HG02759 (cell line): ENCODE results near the gene ZMYND11.
"Not testable (repeated sequence)": the region's sequence is repeated elsewhere in the genome, so short reads cannot be mapped to it uniquely, and the experiment has no call there.

Experiments used
- ATAC-seq: cut with Tn5 transposase; IDR thresholded peaks from one replicate; pipeline ENCODE4 v1.9.1; 2021; ENCODE audit warnings: mild to moderate bottlenecking, moderate library complexity; ENCODE audit not compliant: unreplicated experiment

Gene ZMYND11

DNA sequence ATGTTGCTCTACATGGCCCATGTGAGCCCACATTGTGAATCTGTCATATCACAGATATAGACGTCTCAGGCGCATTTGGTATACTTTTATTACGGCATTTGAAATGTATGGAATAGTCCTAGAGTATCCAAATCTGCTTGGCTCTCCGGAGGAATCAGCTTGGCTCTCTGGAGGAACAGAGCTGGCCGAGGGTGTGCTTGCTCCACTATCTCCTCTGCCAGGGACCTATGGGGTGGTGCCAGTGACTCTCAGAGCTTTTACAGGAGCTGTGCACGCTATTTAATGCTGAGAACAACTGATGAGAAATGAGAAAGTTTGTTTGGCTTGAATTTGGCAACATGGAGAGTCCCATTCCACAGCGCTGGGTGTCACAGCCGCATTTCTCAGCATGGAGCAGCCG lies 144.0 kb downstream of the ZMYND11 start:
- ATAC-seq = no peak

DNA sequence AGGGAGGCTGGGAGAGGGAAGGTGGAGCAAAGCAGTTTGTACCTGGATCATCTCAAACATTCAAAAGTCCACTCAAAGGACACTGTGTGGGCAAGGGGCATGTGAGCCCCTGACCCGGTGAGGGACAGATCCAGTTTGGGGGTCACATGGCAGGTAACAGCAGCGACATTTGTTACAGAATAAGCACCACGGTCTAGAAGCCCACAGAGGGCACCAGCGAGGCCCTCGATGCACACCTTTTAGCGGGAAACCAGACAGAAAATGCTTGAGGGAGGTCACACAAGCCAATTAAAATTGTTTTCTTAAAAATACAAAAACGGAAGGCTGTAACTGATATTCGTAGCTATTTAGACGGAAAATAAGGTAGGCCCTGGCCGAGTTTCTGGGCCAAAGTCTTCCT lies 144.4 kb downstream of the ZMYND11 start:
- ATAC-seq = no peak

DNA sequence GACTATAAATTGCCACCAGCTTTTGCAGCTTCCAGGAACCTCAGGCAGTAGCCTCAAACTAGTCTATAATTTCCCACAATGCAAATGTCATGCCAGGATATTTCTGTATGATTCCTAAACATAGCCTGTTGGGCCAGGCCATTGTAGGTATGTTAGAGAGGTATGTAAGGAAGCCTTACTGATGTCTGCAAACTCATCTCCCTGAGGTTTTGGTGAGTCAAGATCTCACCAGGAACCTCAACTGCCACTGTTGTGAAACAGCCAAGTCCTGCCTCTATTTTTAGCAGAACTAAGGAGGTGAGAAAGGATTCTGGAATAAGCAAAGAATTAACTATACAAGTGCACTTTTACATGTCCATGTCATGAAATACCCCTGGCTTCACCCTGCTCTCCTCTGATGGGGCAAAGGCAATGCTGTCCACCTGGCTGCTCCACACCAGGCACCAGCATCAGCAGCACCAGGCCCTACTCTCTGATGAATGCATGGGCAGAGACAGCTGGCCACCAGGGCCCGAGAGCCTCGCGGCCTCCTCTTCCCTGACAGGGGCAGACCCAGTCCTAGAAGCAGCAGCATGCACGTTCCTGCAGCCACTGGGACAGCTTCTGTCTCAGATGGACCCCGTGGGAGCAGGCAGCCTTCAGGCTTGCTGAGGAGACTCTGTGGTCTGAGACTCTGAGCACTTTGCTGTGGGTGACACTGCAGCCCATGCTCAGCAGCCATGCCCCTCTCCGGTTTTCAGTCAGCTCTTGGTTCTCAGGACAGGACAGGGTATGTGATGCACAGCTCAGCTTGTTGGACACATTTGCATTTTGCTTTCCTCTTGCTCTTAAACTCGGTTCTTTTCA lies 147.3 kb downstream of the ZMYND11 start:
- no peak for ATAC-seq

DNA sequence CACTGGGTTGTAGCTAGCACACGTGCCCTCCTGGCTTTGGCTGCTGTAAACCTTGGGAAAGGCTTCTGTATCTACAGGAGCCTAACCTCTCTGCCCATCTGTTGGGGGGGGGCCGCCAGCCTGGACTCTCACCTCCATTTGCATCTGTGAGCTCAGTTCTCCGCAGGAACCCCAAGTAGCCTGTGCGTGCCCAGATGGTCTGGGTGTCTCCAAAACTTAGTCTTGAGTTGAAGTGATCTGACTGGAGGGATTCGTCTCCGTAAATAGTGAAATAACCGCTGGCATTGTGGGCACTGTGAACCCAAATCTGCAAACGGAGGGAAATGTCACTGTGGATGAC lies 147.9 kb downstream of the ZMYND11 start:
- no peak for ATAC-seq

DNA sequence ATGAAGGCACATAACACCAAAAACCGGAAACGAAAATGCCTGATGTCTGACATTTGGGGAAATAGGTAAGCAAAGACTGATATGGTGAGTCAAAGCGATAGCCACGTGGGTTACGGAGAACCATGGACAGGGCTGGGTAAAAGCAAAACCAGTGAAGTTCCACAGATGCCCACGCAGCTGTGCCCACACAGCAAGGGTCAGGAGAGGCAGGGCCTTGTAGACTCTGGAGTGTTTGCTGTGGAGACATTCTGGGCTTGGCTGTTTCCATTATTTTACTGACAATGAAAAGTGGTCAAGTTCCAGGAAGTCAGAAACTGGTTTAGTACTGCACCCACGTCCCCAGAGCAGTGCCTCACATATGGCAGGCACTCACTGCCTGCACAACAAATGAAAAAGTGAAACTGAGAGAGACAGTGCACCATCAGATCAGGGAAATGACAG lies 148.7 kb downstream of the ZMYND11 start:
- peak; percentile 89 for ATAC-seq

DNA sequence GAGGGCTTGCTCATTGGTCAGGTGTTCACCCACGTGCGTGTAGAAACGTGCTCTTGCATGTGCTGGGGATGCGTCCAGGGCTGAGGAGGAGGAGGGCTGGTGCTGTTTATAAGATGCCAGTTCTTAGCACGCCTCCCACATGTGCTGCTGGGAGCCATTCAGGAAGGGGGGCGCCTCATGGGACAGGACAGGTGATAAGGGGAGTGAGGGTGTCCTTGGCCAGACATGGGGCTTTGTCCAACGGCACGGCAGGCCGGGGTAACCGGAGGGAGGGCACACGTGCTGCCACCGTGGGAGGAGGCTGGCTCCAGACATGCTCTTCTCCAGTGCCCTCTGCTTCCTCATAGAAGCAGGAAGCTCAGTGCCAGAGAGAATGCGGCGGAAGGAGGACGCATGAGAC lies 150.0 kb downstream of the ZMYND11 start:
- no peak for ATAC-seq

DNA sequence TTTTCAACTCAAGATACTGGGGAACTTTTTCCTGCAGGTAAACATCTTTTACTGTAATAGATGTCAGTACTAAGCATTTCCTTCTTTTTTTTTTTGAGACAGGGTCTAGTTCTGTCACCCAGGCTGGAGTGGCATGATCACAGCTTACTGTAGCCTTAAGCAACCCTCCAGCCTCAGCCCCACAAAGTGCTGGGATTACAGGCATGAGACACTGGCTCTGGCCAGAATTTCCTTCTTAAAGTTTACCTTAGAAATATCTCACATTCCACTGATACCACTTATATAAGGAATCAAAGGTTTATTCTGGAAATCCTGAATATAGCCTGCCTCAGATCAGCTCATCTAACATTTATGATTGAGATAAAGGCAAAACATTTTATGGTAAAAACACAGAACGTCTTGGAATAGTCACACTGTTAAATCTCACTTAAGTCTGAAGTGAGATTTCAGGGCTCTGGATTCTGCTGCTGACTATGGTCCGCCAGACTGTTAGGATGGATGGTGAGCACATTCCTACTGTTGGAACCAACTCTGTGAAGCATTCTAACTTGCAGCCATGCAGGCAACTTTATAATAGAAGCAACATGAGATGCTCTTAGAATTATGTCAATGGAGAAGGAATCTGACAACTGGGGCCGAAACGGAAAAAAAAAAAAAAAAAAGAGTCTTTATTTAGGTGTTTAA lies 151.9 kb downstream of the ZMYND11 start:
- ATAC-seq = no peak

DNA sequence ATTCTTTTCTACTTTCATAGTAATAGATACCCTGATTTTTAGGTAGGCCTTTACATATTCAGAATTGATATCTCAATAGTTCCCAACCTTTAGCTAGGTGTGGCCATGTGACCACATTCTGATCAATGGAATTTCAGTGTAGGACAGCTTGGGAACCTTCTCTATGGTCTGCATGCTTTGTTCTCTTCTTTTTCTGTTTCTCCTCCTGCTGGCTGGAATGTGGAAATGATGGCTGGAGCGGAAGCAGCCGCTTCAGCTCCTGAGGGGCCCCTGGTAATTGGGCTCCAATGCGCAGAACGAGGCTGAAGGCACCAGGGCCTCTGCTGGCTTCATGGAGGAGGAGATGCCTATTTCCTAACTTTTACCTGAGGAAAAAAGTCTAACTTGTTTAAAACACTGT lies 152.6 kb downstream of the ZMYND11 start:
- ATAC-seq = no peak

DNA sequence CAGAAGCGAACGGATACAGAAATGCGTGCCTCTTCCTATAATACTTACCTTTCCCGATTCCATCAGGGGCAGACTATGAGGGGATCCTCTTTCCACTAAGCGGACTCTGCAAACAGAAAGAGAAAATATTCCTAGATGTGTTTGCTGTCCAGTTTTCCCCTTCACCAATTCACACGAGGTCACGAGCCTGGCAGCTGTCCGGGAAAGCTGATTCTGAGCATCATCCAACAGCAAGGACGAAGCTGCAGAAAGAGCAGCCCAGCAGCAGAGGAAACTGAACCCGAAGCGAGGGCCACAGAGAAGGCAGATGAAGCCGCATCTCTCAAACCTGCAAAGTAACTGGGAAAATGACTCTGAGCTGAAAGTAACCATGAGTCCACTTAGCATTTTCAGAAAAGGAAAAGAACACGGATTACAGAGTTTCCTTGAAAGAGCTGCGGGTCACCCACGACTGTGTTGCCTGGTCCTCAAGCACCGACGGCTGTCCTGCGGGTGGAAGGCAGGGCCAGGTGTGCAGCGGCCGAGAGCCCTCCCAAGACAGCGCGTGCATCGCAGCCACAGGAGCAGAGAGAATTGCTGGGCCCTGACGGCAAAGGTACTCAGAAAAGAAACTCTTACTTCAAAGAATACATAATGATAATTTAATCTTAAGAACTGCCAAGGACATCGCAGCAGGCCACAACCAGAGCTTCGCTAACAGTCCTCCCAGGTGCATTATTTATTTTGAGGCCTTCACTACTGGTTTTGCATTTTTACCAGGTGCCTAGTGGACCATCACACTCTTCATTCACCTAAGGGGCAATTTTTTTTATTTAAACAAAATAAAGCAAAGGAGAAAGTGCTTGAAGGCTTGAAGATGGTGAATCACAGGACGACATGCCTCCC lies 153.3 kb downstream of the ZMYND11 start:
- no peak for ATAC-seq

DNA sequence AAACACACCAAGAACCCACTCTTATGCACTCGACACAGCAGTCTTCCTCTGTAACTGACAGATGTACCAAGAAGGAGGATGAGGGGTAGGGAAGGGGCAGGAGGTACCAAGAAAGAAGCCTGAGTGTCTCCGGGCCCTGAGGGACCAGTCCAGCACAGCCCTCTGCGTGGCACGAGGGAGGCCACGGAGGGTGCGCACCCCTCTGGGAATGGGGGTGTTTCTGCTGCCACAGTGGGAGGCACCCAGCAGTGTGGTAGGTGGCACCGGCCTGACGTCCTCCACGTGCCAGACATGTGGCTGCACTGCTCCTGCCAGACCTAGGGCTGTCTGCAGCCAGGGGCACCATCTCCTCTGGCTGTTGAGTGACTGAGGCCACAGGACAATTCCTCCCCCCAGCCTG lies 154.3 kb downstream of the ZMYND11 start:
- ATAC-seq = no peak

DNA sequence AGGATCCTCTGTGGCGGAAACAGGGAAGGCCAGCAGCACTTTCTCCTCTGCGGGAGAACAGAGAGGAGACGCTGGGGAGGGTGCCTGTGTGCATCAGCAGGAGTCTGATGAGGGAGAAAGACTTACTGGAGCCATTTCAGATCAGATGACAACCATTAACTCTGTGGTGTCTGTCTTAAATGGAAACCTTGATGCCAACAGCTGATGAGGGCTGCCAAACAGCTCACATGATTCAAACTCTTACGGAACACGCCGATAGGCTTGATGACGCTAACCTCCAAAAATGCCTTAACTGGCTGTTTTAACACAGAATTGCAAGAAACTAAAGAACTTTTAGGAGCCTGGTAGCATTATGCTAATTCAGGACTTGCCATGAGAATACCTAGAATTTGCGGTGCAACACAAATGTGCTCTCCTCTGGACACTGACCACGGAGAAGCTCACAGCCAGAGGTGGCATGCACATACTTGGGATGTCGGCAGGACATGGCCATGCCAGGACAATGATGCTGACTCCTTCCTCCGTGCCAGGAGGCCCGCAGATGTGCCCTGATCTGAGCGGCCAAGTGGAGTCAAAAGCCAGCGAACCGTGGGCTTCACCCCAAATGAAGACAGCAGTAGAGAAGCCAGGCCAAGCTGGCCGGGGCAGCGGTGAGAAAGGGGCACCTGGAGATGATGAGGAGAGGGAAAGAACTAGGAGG lies 154.9 kb downstream of the ZMYND11 start:
- no peak for ATAC-seq

DNA sequence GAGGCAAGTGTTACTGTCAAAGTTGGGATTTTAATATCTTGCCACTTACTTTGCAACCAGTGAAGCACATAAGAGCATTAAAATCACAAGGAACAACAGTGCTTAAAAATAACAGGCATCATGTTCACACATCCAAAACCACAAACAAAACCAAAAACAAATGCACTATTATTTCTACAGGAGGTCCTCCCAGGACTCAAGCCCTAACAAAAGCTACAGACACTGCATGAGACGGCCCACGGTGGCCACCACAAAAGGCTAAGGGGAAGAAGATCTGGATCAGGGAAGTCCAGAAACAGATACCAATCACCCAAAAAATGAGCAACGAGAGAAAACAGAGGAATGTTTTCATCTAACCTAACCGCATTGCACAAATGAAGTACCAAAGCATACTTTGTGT lies 158.4 kb downstream of the ZMYND11 start:
- no peak for ATAC-seq

DNA sequence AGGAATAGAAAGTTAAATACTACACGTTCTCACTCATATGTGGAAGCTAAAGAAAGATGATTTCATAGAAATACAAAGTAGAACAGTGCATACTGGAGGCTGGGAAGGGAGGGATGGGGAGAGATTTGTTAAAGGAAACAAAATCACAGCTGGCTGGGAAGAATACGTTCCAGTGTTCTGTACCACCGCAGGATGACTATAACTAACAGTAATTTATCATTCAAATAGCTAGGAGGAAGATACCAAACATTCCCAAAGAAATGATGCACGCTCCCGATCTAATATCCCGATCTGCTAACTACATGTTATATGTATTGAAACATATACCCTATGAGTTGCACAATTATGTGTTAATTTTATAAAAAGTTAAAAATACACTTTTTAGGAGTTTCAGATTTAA lies 162.3 kb downstream of the ZMYND11 start:
- ATAC-seq = no peak

DNA sequence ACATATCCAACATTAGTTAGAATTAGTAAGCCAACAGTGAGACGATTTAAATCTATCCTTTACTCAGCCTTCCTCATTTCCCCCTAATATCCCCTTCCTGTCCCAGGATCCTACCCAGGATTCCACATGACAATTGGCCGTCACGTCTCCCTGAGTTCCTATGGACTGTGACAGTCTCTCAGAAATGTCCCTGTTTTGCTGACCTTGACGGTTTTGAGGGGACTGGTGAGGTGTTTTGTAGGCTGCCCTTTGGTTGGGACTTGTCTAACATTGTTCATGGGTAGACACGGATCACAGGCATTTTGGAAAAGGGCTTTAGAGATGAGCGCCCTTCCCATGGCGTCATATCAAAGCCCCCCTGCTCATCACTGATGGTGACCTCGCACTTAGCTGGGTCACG lies 162.8 kb downstream of the ZMYND11 start:
- no peak for ATAC-seq

DNA sequence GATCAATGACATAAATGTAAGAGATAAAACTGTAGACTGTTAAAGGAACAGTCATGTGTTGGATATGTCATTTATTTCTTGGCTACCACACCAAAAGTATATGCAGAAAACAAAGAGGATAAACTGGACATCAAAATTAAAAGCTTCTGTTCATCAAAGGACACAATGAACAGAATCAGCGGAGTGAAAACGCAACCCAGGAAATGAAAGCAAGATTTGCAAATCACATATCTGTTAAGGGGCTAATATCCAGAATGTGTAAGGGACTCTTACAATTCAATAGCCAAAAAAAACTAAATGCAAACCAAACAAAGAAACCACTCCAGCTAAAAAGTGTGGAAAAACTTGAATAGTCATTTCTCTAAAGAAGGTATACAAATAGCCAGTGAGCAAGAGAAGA lies 164.3 kb downstream of the ZMYND11 start:
- ATAC-seq = no peak

DNA sequence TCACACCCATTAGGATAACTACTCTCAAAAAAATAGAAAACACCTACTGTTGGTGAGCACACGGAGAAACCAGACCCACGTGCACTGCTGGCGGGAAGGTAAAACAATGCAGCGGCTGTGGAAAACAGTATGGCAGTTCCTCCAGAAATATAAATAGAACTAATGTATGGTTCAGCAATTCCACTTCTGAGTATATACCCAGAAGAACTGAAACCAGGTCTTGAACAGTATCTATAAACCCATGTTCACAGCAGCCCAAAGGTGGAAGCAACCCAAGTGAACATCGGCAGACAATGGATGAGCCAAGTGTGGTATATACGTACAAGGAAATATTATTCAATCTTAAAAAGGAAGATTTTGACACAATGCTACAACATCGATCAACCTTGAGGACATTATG lies 164.7 kb downstream of the ZMYND11 start:
- ATAC-seq = no peak

DNA sequence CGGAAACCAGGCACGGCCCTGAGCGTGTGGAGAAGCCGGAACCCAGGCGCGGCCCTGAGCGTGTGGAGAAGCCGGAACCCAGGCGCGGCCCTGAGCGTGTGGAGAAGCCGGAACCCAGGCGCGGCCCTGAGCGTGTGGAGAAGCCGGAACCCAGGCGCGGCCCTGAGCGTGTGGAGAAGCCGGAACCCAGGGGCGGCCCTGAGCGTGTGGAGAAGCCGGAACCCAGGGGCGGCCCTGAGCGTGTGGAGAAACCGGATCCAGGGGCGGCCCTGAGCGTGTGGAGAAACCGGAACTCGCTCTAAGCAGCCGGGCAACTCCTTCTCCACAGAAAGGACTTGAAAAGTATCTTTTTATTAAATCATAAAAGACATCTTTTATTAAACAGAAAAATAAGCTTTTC lies 165.3 kb downstream of the ZMYND11 start:
- not testable (repeated sequence) for ATAC-seq

DNA sequence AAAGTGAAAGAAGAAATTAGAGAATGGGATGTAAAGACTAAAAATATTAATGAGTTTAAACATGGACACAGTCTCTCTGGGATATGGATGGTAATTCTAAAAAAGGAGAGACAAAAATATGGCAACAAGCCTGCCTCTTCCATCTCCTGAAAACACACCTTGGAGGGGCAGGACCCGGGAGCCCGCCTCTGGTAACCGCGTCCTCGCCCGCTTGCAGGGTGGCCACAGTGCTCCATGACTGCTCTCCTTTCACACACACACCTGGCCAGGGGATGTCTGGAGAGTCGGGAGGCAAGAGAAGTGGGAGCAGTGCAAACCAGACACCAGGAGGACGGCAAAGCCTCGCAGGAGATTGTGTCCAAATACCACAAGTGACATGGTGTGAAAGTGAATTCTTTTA lies 166.3 kb downstream of the ZMYND11 start:
- no peak for ATAC-seq
